SIG-M5 (cell line): Measurements from ENCODE around the gene CHST8.

ENCODE experiments used
- DNase-seq: peaks from one replicate; lab custom pipeline; 2025; lab: John Stamatoyannopoulos, UW

CHST8 gene

GRCh38 chr19:33769208-33769607 lies 147.5 kb downstream of the CHST8 start:
- DNase-seq: no peak

GRCh38 chr19:33770107-33770506 lies 148.4 kb downstream of the CHST8 start:
- DNase-seq: no peak

- no peak for DNase-seq
Observed at GRCh38 chr19:33771384-33772101, 149.8 kb downstream of the CHST8 start.

GRCh38 chr19:33772102-33772857 lies 150.5 kb downstream of the CHST8 start:
- no peak for DNase-seq

GRCh38 chr19:33772858-33773180 lies 151.1 kb downstream of the CHST8 start:
- no peak for DNase-seq

GRCh38 chr19:33773704-33774624 lies 152.2 kb downstream of the CHST8 start:
- no peak for DNase-seq

- DNase-seq: no peak
Observed at GRCh38 chr19:33774751-33775150, 153.0 kb downstream of the CHST8 start.

GRCh38 chr19:33775731-33776487 lies 154.2 kb downstream of the CHST8 start:
- DNase-seq: no peak

- no peak for DNase-seq
Observed at GRCh38 chr19:33777351-33777750, 155.6 kb downstream of the CHST8 start.

- DNase-seq: no peak
Observed at GRCh38 chr19:33777753-33778088, 156.0 kb downstream of the CHST8 start.

GRCh38 chr19:33778089-33778791 lies 156.5 kb downstream of the CHST8 start:
- no peak for DNase-seq

- DNase-seq: no peak
Observed at GRCh38 chr19:33779849-33780248, 158.1 kb downstream of the CHST8 start.

- DNase-seq: no peak
Observed at GRCh38 chr19:33780251-33780650, 158.5 kb downstream of the CHST8 start.

GRCh38 chr19:33780746-33781145 lies 159.0 kb downstream of the CHST8 start:
- no peak for DNase-seq

- no peak for DNase-seq
Observed at GRCh38 chr19:33781415-33781935, 159.7 kb downstream of the CHST8 start.

GRCh38 chr19:33781996-33782395 lies 160.2 kb downstream of the CHST8 start:
- DNase-seq: no peak

GRCh38 chr19:33784432-33784831 lies 162.7 kb downstream of the CHST8 start:
- DNase-seq: no peak

- no peak for DNase-seq
Observed at GRCh38 chr19:33785795-33786194, 164.0 kb downstream of the CHST8 start.

- no peak for DNase-seq
Observed at GRCh38 chr19:33788676-33789075, 166.9 kb downstream of the CHST8 start.

- no peak for DNase-seq
Observed at GRCh38 chr19:33789344-33789743, 167.6 kb downstream of the CHST8 start.
